GM23248 (cell line): ENCODE measurements around the gene TCTA.

Experiments used
- EZH2 ChIP-seq: fragments of 200-600 bp; sonication (generic); IDR thresholded peaks from 2 replicates; pipeline ENCODE4 v1.6.1; 2018; ENCODE audit warnings: antibody characterized with exemption, mild to moderate bottlenecking; ENCODE audit not compliant: insufficient read depth, poor library complexity, severe bottlenecking
- EZH2phosphoT487 ChIP-seq: fragments of 200-600 bp; sonication (generic); IDR thresholded peaks from 2 replicates; pipeline ENCODE4 v1.6.1; 2018; ENCODE audit warnings: antibody characterized with exemption, moderate library complexity, mild to moderate bottlenecking, low read depth; ENCODE audit not compliant: insufficient read depth

DNA sequence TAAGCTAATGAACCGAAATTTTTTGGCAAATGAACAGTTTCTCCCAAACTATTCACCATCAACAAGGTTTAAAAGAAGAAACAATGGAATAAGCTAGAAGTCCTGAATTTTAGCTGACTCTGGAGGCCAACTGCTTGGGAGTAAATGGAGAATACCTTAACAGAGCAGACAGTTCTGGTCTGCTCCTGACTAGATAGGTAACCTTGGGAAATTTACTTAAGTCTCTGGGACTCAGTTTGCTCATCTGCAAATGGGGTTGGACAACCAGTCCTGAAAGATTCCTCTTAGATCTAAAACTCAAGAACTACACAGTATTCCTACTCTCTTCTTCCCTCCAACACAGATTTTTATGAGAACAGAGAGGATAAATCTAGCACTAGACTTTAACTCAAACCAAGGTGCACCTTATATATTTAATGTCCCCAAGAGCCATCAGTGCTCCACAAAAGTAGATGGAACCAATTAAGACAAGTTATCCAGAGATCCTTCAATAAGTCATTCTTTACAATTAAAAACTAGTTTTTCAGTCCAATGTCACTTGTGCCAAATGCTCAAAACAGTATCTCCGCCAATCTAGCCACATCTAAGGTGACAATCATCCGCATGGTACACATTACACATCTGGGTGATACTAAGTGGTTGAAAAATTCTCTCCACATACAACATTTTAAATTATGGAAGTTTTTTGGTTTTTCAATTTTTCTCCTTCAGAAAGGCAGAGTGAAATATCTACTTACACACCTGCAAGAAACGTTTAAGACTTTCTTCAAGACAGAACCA lies 2.0 kb upstream of the TCTA start:
- no peak for TF ChIP-seq EZH2
- no peak for TF ChIP-seq EZH2phosphoT487
